ENCODE data around the gene ASPSCR1. TPM values are rescaled to one million over a fixed set of nuclear protein-coding genes. Genes with fewer than 3 reads are reported as not detected.

Gene ASPSCR1
- total and polyA plus RNA-seq, 9 of the 15 experiments (the other 6 are each of a cell fraction or from before 2014, with no cell fraction given): 0.90 to 36.9 (median 11.6) TPM

DNA sequence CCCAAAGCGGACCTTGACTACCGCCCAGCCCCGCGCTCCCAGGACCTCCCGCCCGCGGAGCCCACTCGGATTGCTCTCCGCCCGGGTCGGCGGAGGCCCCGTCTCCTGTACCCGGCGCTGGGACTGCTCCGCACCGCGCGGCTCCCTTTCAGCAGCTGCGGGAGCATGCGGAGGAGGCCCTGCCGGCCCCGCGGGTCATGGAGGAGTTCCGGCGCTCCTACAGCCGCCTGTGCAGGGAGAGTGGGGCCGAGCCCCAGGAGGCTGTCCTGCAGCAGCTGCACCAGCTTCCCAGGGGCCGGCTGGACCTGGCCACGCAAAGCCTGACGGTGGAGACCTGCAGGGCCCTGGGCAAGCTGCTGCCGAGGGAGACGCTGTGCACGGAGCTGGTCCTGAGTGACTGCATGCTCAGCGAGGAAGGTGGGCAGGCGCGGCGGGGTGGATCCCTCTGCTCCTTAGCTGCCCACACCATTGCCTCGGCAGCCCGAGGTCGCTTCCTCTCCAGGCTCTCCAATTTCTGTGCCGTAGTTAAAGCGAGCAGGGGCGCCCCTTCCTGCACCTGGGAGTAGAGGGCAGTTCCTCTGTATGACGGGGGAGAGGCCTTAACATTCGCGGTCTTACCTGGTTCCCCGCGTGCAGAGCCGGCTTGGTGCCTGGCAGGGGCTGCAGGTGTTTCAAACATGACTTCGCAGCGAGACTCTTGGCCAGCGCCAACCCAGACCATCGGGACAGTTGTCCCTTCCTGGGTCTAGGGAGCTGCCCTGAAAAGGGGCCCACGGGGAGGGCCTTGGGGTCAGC lies 46.2 kb downstream of the ASPSCR1 start (continued):
- TF ChIP-seq, protein P1, sequence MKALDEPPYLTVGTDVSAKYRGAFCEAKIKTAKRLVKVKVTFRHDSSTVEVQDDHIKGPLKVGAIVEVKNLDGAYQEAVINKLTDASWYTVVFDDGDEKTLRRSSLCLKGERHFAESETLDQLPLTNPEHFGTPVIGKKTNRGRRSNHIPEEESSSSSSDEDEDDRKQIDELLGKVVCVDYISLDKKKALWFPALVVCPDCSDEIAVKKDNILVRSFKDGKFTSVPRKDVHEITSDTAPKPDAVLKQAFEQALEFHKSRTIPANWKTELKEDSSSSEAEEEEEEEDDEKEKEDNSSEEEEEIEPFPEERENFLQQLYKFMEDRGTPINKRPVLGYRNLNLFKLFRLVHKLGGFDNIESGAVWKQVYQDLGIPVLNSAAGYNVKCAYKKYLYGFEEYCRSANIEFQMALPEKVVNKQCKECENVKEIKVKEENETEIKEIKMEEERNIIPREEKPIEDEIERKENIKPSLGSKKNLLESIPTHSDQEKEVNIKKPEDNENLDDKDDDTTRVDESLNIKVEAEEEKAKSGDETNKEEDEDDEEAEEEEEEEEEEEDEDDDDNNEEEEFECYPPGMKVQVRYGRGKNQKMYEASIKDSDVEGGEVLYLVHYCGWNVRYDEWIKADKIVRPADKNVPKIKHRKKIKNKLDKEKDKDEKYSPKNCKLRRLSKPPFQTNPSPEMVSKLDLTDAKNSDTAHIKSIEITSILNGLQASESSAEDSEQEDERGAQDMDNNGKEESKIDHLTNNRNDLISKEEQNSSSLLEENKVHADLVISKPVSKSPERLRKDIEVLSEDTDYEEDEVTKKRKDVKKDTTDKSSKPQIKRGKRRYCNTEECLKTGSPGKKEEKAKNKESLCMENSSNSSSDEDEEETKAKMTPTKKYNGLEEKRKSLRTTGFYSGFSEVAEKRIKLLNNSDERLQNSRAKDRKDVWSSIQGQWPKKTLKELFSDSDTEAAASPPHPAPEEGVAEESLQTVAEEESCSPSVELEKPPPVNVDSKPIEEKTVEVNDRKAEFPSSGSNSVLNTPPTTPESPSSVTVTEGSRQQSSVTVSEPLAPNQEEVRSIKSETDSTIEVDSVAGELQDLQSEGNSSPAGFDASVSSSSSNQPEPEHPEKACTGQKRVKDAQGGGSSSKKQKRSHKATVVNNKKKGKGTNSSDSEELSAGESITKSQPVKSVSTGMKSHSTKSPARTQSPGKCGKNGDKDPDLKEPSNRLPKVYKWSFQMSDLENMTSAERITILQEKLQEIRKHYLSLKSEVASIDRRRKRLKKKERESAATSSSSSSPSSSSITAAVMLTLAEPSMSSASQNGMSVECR (CRISPR knock-in tag; IDR thresholded peaks at IDR 0.05): peak; percentile 73; the same call in 1 of the 2 replicates
- TF ChIP-seq, protein P2, sequence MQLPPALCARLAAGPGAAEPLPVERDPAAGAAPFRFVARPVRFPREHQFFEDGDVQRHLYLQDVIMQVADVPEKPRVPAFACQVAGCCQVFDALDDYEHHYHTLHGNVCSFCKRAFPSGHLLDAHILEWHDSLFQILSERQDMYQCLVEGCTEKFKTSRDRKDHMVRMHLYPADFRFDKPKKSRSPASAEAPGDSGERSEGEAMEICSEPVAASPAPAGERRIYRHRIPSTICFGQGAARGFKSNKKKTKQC (CRISPR knock-in tag; IDR thresholded peaks at IDR 0.05): no peak
- no peak for TF ChIP-seq MAFF (IDR thresholded peaks at IDR 0.05; ENCODE audit: low read length)
- TF ChIP-seq GTF2A2 (tag; IDR thresholded peaks at IDR 0.05): no peak
- TF ChIP-seq ATF1 (CRISPR knock-in tag; IDR thresholded peaks at IDR 0.05): no peak
- TF ChIP-seq ATF1 (tag; IDR thresholded peaks at IDR 0.05): no peak
- TF ChIP-seq KLF1 (tag; IDR thresholded peaks at IDR 0.05): no peak
- no peak for TF ChIP-seq SMARCC2 (IDR thresholded peaks at IDR 0.05; ENCODE audit: low read depth)
- no peak for TF ChIP-seq ZSCAN32 (CRISPR knock-in tag; IDR thresholded peaks at IDR 0.05)
- no peak for TF ChIP-seq JUN (IDR thresholded peaks at IDR 0.05; ENCODE audit: borderline replicate concordance, low read depth, low read length)
- TF ChIP-seq JUN (CRISPR knock-in tag; IDR thresholded peaks at IDR 0.05; ENCODE audit: borderline replicate concordance): peak; percentile 81; the same call in 1 of the 2 replicates
- TF ChIP-seq, protein P3, sequence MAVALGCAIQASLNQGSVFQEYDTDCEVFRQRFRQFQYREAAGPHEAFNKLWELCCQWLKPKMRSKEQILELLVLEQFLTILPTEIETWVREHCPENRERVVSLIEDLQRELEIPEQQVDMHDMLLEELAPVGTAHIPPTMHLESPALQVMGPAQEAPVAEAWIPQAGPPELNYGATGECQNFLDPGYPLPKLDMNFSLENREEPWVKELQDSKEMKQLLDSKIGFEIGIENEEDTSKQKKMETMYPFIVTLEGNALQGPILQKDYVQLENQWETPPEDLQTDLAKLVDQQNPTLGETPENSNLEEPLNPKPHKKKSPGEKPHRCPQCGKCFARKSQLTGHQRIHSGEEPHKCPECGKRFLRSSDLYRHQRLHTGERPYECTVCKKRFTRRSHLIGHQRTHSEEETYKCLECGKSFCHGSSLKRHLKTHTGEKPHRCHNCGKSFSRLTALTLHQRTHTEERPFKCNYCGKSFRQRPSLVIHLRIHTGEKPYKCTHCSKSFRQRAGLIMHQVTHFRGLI (CRISPR knock-in tag; IDR thresholded peaks at IDR 0.05): no peak
- TF ChIP-seq, protein P4, sequence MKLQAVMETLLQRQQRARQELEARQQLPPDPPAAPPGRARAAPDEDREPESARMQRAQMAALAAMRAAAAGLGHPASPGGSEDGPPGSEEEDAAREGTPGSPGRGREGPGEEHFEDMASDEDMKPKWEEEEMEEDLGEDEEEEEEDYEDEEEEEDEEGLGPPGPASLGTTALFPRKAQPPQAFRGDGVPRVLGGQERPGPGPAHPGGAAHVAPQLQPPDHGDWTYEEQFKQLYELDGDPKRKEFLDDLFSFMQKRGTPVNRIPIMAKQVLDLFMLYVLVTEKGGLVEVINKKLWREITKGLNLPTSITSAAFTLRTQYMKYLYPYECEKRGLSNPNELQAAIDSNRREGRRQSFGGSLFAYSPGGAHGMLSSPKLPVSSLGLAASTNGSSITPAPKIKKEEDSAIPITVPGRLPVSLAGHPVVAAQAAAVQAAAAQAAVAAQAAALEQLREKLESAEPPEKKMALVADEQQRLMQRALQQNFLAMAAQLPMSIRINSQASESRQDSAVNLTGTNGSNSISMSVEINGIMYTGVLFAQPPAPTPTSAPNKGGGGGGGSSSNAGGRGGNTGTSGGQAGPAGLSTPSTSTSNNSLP (IDR thresholded peaks at IDR 0.05; ENCODE audit: borderline replicate concordance, low read depth, low read length): no peak
- TF ChIP-seq SIN3A (IDR thresholded peaks at IDR 0.05; ENCODE audit: borderline replicate concordance in 2 of 2, control insufficient read depth in 1 of 2, low read depth in 2 of 2, low read length in 2 of 2): 0 out of 4 replicates have a peak, but pooled peaks of 1 of the 2 experiments have one; percentile 30
- TF ChIP-seq PHF20 (IDR thresholded peaks at IDR 0.05; ENCODE audit: partially characterized antibody): peak; percentile 56
- TF ChIP-seq ZFX (CRISPR knock-in tag; IDR thresholded peaks at IDR 0.05): peak; percentile 60
- no peak for TF ChIP-seq ZNF282 (CRISPR knock-in tag; IDR thresholded peaks at IDR 0.05)
- no peak for TF ChIP-seq ZNF217 (CRISPR knock-in tag; IDR thresholded peaks at IDR 0.05)
- TF ChIP-seq ADNP (tag; IDR thresholded peaks at IDR 0.05): no peak
- no peak for TF ChIP-seq CREBBP (IDR thresholded peaks at IDR 0.05; ENCODE audit: low read depth, low read length)
- TF ChIP-seq HDAC8 (tag; IDR thresholded peaks at IDR 0.05): no peak

All from K562 (cell line).